MCF 10A (cell line): ENCODE measurements around the gene KIF3A. TPM values are rescaled to one million over a fixed set of nuclear protein-coding genes. Genes with fewer than 3 reads are reported as not detected.

Experiments
- BruUV-seq: library from RNA; stranded (reverse); fragments of 400-500 nt; replicated peaks from 2 replicates; lab custom pipeline; 2021; lab: Mats Ljungman, UMichigan
- CTCF ChIA-PET: fragments of 300-600 bp; sonication (Branson Sonifier 250); formaldehyde crosslinking; extraction: SDS; loops from one replicate; lab custom pipeline; 2021; ENCODE audit warnings: antibody characterized with exemption, inconsistent platforms; lab: Yijun Ruan, JAX
- POLR2A ChIA-PET: fragments of 300-600, 350-650 bp; sonication (Branson Sonifier 250); formaldehyde crosslinking; extraction: SDS; loops from one replicate; lab custom pipeline; 2020; ENCODE audit warnings: antibody characterized with exemption, inconsistent platforms; lab: Yijun Ruan, JAX
- DNase-seq: peaks from one replicate; pipeline ENCODE4 v3.0.0-alpha.2; 2018; ENCODE audit not compliant: unreplicated experiment
- H3K27ac Mint-ChIP-seq: one replicate; pipeline ENCODE4 v1.8.0; 2022; ENCODE audit warnings: mild to moderate bottlenecking, low read depth, mixed read lengths; ENCODE audit not compliant: unreplicated experiment
- H3K27me3 Mint-ChIP-seq: one replicate; pipeline ENCODE4 v1.8.0; 2022; ENCODE audit warnings: mixed read lengths; ENCODE audit not compliant: insufficient read depth, unreplicated experiment
- H3K36me3 Mint-ChIP-seq: one replicate; pipeline ENCODE4 v1.8.0; 2022; ENCODE audit warnings: mild to moderate bottlenecking, moderate library complexity, mixed read lengths; ENCODE audit not compliant: insufficient read depth, unreplicated experiment
- H3K4me1 Mint-ChIP-seq: one replicate; pipeline ENCODE4 v1.8.0; 2022; ENCODE audit warnings: mixed read lengths; ENCODE audit not compliant: insufficient read depth, unreplicated experiment
- H3K4me3 Mint-ChIP-seq: one replicate; pipeline ENCODE4 v1.8.0; 2022; ENCODE audit warnings: mild to moderate bottlenecking, moderate library complexity, mixed read lengths; ENCODE audit not compliant: unreplicated experiment
- H3K9me3 Mint-ChIP-seq: one replicate; pipeline ENCODE4 v1.8.0; 2022; ENCODE audit warnings: mixed read lengths; ENCODE audit not compliant: unreplicated experiment
- intact Hi-C: fragments of 100-400 bp; cut with micrococcal nuclease; formaldehyde crosslinking; loops from 2 replicates; pipeline ENCODE4 v1.14.1; 2022
- total RNA-seq: library from RNA; stranded (reverse); gene quantifications from 2 replicates; pipeline ENCODE4 v1.2.3, GENCODE V29; 2022
- TF ChIP-seq, protein P1 (sequence below): fragments of 200-600 bp; IDR thresholded peaks from one replicate; pipeline ENCODE4 v1.8.0; 2022; ENCODE audit warnings: antibody characterized with exemption, mild to moderate bottlenecking; ENCODE audit not compliant: unreplicated experiment

KIF3A gene
- total RNA-seq, 1 experiment from 2014 or later, result 23.9 TPM

DNA sequence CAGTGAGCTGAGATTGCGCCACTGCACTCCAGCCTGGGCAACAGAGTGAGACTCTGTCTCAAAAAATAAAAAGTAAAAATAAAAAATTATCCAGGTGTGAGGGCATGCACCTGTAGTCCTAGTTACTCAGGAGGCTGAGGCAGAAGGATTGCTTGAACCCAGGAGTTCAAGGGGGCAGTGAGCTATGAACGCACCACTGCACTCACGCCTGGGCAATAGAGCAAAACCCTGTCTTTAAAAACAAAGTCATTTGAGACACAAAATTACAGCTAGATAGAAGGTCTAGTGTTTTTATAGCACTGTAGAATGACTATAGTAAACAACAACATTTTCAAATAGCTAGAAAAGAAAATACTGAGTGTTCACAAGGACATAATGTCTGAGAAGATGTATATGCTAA, 47.2 kb downstream of the KIF3A start:
- ChIA-PET CTCF (interaction anchor here (0.6 to 1.1 kb wide), 4 partner anchors 43 to 452 kb away, joined by 3 to 4 read pairs (median 3); no protein-coding TSS in a partner anchor), POLR2A (interaction anchor here (0.6 to 2.0 kb wide), 4 partner anchors 12 to 163 kb away, joined by 3 to 6 read pairs (median 4); no protein-coding TSS in a partner anchor)
- no peak overlapping the region for H3K27ac Mint-ChIP-seq
- H3K36me3 Mint-ChIP-seq, result peaks cover 13% of the 10 kb centered on the region
- H3K4me3 Mint-ChIP-seq, result no peak overlapping the region
- no peaks in the 10 kb centered on the region for H3K27me3 Mint-ChIP-seq
- peaks cover 8% of the 10 kb centered on the region for H3K9me3 Mint-ChIP-seq
- H3K4me1 Mint-ChIP-seq, result peaks cover 6% of the 10 kb centered on the region
- TF ChIP-seq, protein P1, sequence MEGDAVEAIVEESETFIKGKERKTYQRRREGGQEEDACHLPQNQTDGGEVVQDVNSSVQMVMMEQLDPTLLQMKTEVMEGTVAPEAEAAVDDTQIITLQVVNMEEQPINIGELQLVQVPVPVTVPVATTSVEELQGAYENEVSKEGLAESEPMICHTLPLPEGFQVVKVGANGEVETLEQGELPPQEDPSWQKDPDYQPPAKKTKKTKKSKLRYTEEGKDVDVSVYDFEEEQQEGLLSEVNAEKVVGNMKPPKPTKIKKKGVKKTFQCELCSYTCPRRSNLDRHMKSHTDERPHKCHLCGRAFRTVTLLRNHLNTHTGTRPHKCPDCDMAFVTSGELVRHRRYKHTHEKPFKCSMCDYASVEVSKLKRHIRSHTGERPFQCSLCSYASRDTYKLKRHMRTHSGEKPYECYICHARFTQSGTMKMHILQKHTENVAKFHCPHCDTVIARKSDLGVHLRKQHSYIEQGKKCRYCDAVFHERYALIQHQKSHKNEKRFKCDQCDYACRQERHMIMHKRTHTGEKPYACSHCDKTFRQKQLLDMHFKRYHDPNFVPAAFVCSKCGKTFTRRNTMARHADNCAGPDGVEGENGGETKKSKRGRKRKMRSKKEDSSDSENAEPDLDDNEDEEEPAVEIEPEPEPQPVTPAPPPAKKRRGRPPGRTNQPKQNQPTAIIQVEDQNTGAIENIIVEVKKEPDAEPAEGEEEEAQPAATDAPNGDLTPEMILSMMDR, result no peak
- intact Hi-C loops, result no loop called here
- DNase-seq, result no peak
- BruUV-seq, result no TSS peak

DNA sequence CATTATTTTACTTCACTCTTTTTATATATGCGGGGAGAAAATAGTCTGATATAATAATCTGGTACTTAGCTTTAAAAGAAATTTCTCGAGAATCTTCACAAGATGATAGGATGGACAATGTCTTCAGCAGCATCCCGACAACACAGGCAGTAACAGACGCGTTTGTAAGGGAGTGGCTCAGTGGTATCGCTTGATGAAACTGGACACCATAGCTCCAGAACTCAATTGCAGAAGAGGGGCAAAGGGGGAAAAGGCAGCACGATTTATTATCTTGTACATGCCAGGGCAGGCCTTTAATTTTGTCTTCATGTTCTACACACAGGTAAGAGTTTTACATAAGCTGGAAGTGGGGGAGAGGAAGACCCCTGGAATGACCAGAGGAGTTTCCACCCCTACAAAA, 47.8 kb downstream of the KIF3A start:
- TF ChIP-seq, protein P1, result no peak
- H3K4me1 Mint-ChIP-seq, result peaks cover 6% of the 10 kb centered on the region
- H3K4me3 Mint-ChIP-seq, result no peak overlapping the region
- no TSS peak for BruUV-seq
- no peak overlapping the region for H3K27ac Mint-ChIP-seq
- no peaks in the 10 kb centered on the region for H3K27me3 Mint-ChIP-seq
- ChIA-PET CTCF (interaction anchor here (0.7 to 1.1 kb wide), 5 partner anchors 10 to 451 kb away, joined by 3 to 4 read pairs (median 3); no protein-coding TSS in a partner anchor), POLR2A (interaction anchor here (0.6 to 2.1 kb wide), 5 partner anchors 12 to 164 kb away, joined by 3 to 7 read pairs (median 4); no protein-coding TSS in a partner anchor)
- H3K9me3 Mint-ChIP-seq, result peaks cover 8% of the 10 kb centered on the region
- intact Hi-C loops, result no loop called here
- DNase-seq, result no peak
- H3K36me3 Mint-ChIP-seq, result peaks cover 13% of the 10 kb centered on the region

DNA sequence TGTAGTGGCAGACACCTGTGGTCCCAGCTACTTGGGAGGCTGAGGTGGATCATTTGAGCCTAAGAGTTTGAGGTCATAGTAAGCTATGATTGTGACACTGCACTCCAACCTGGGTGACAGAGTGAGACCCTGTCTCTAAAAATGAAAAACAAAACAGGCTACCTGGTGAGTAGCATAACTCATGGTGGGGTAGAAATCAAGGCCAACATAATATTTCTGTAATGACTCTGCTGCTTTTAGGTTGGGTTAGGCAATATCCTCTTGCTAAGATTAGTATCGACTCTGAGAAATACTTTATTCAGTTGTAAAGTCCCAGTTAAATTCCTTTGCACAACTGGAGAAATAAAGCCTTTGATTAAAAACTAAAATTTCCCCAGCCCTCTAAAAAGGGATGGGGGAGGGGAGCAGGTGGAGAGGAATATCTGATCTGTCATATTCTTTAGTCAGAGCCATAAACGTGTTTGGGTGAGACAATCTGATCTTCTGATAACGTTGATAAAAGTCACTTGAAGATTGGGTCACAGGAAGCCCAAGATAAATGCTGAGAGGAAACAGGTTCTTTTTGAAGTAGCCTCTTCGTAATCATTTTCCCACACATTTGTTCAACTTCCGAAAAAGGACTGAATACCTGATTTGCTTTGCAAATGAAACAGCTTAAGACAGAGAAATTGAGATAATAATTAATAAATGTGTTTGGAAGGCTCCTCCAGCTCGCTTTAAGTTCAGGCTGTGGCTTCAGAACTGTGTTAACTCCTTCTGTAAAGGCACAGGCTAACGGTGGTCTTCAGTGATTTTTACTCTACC, 48.6 kb downstream of the KIF3A start:
- peaks cover 13% of the 10 kb centered on the region for H3K36me3 Mint-ChIP-seq

More for the DNA sequence above, 48.6 kb downstream of the KIF3A start:
- BruUV-seq, result no TSS peak
- intact Hi-C loops, result no loop called here
- H3K4me3 Mint-ChIP-seq, result no peak overlapping the region
- peaks cover 8% of the 10 kb centered on the region for H3K9me3 Mint-ChIP-seq
- no peak for DNase-seq
- ChIA-PET CTCF (interaction anchor here (0.9 to 1.1 kb wide), 3 partner anchors 9 to 450 kb away, joined by 3 to 4 read pairs (median 4); no protein-coding TSS in a partner anchor), POLR2A (interaction anchor here (0.8 to 2.1 kb wide), 6 partner anchors 11 to 135 kb away, joined by 3 to 7 read pairs (median 4); no protein-coding TSS in a partner anchor)
- H3K4me1 Mint-ChIP-seq, result peaks cover 6% of the 10 kb centered on the region
- no peaks in the 10 kb centered on the region for H3K27me3 Mint-ChIP-seq
- H3K27ac Mint-ChIP-seq, result no peak overlapping the region
- TF ChIP-seq, protein P1, result no peak
